Cardiac muscle cell (in vitro differentiated cells and primary cell): ENCODE measurements around the gene SLC9C2. TPM values are rescaled to one million over a fixed set of nuclear protein-coding genes. Genes with fewer than 3 reads are reported as not detected.

ENCODE experiments used
- polyA plus RNA-seq: library from polyadenylated mRNA; unstranded; fragments of >200 nt; fragmentation: Nextera tagmentation; extraction: Ambion mirVana; gene quantifications from 2 replicates; pipeline ENCODE4 v1.2.1, GENCODE V29; 2016
- total RNA-seq: library from RNA; depleted of rRNA; stranded (reverse); fragments of >200 nt; gene quantifications from 2 replicates; pipeline ENCODE4 v1.2.3, GENCODE V29; 2016

The SLC9C2 gene
- total and polyA plus RNA-seq, 2 experiments from 2014 or later: 0.87 TPM; not detected in 1

Other genes with a start within 250 kb of the SLC9C2 start
- gene PRDX6, start 125.7 kb downstream of the SLC9C2 start, total RNA-seq: 383 and 529 TPM in 2 replicates
- 433 and 443 TPM in 2 replicates for gene PRDX6, start 125.7 kb downstream of the SLC9C2 start, polyA plus RNA-seq
- gene TEX50, start 32.3 kb upstream of the SLC9C2 start, total RNA-seq: not detected in 2 replicates
- not detected in 2 replicates for gene TEX50, start 32.3 kb upstream of the SLC9C2 start, polyA plus RNA-seq
- gene ANKRD45, start 66.8 kb upstream of the SLC9C2 start, total RNA-seq: 0.60 and 1.6 TPM in 2 replicates
- 2.2 and 2.3 TPM in 2 replicates for gene ANKRD45, start 66.8 kb upstream of the SLC9C2 start, polyA plus RNA-seq
- 10.2 and 24.0 TPM in 2 replicates for gene KLHL20, start 111.9 kb upstream of the SLC9C2 start, total RNA-seq
- 16.2 and 17.5 TPM in 2 replicates for gene KLHL20, start 111.9 kb upstream of the SLC9C2 start, polyA plus RNA-seq
- gene DARS2, start 221.6 kb upstream of the SLC9C2 start, total RNA-seq: 9.3 and 15.6 TPM in 2 replicates
- gene DARS2, start 221.6 kb upstream of the SLC9C2 start, polyA plus RNA-seq: 14.6 and 22.7 TPM in 2 replicates
- gene CENPL, start 221.8 kb upstream of the SLC9C2 start, total RNA-seq: 8.6 and 10.9 TPM in 2 replicates
- gene CENPL, start 221.8 kb upstream of the SLC9C2 start, polyA plus RNA-seq: 4.9 and 9.9 TPM in 2 replicates